HepG2 (cell line): ENCODE results near the gene CCNYL1. TPM values are rescaled to one million over a fixed set of nuclear protein-coding genes. Genes with fewer than 3 reads are reported as not detected.

Source experiments
- ARID2 ChIP-seq: sonication (generic); formaldehyde crosslinking; IDR thresholded peaks from 2 replicates; pipeline ENCODE4 v1.8.1; 2022; ENCODE audit warnings: mild to moderate bottlenecking, missing genetic modification reagents, borderline replicate concordance
- ARID3A ChIP-seq: IDR thresholded peaks from 2 replicates; pipeline ENCODE4 v1.6.1; 2012; ENCODE audit warnings: low read depth, low read length, improper control_type of control experiment
- ATF7 ChIP-seq, 2 experiments: fragments of 450-650 bp in 1 of 2; sonication (generic) in 1 of 2; formaldehyde crosslinking in 1 of 2; IDR thresholded peaks; 2 replicates each; pipeline versions ENCODE4 v1.4.0 to v1.6.1; 2016 to 2020; ENCODE audit warnings: antibody characterized with exemption in 1 of 2, mild to moderate bottlenecking in 1 of 2, missing genetic modification reagents in 1 of 2
- DPF2 ChIP-seq: sonication (generic); formaldehyde crosslinking; IDR thresholded peaks from 2 replicates; pipeline ENCODE4 v1.4.0; 2020; ENCODE audit warnings: mild to moderate bottlenecking, low read depth, missing genetic modification reagents, borderline replicate concordance
- LRRFIP1 ChIP-seq: sonication (generic); formaldehyde crosslinking; conservative IDR thresholded peaks from 2 replicates; pipeline ENCODE4 v1.4.0; 2020; ENCODE audit warnings: missing genetic modification reagents
- PPARG ChIP-seq: conservative IDR thresholded peaks from 2 replicates; pipeline ENCODE4 v1.6.1; 2016; ENCODE audit warnings: missing biosample characterization, missing genetic modification reagents
- TERF1 ChIP-seq: sonication (generic); formaldehyde crosslinking; IDR thresholded peaks from 2 replicates; pipeline ENCODE4 v1.8.0; 2022; ENCODE audit warnings: mild to moderate bottlenecking, missing genetic modification reagents, moderate library complexity
- ZBTB2 ChIP-seq: sonication (generic); formaldehyde crosslinking; IDR thresholded peaks from 2 replicates; pipeline ENCODE4 v1.8.0; 2022; ENCODE audit warnings: low read depth, missing genetic modification reagents
- ZBTB39 ChIP-seq: sonication (generic); formaldehyde crosslinking; IDR thresholded peaks from 2 replicates; pipeline ENCODE4 v1.5.0; 2020; ENCODE audit warnings: missing genetic modification reagents
- ZNF280B ChIP-seq: sonication (generic); formaldehyde crosslinking; IDR thresholded peaks from 2 replicates; pipeline ENCODE4 v1.5.0; 2020; ENCODE audit warnings: missing genetic modification reagents, mild to moderate bottlenecking, borderline replicate concordance
- ZNF383 ChIP-seq: sonication (generic); formaldehyde crosslinking; IDR thresholded peaks from 2 replicates; pipeline ENCODE4 v1.4.0; 2020; ENCODE audit warnings: missing genetic modification reagents, mild to moderate bottlenecking, borderline replicate concordance
- ZNF549 ChIP-seq: sonication (generic); formaldehyde crosslinking; IDR thresholded peaks from 2 replicates; pipeline ENCODE4 v1.5.0; 2020; ENCODE audit warnings: missing genetic modification reagents
- ZNF577 ChIP-seq: sonication (generic); formaldehyde crosslinking; IDR thresholded peaks from 2 replicates; pipeline ENCODE4 v1.4.0; 2020; ENCODE audit warnings: mild to moderate bottlenecking, low read depth, missing genetic modification reagents, borderline replicate concordance
- ZNF615 ChIP-seq: sonication (generic); formaldehyde crosslinking; IDR thresholded peaks from 2 replicates; pipeline ENCODE4 v1.5.0; 2020; ENCODE audit warnings: mild to moderate bottlenecking, missing genetic modification reagents, borderline replicate concordance
- ZNF816 ChIP-seq: sonication (generic); formaldehyde crosslinking; IDR thresholded peaks from 2 replicates; pipeline ENCODE4 v1.8.0; 2022; ENCODE audit warnings: missing genetic modification reagents, mild to moderate bottlenecking, borderline replicate concordance
- polyA plus RNA-seq, 8 experiments: library from polyadenylated mRNA; depleted of rRNA in 3 of 8; stranded (reverse) in 7 of 8; unstranded in 1 of 8; fragments of >200 nt; fragmentation: Illumina TruSeq in 4 of 8; extraction: Trizol in 4 of 8; gene quantifications; 2 replicates each; pipeline versions ENCODE4 v1.2.1 to v1.2.3, GENCODE V29; 2011 to 2016; ENCODE audit warnings: low read depth in 4 of 8, missing spikeins in 1 of 8, mixed read lengths in 1 of 8; ENCODE audit not compliant: insufficient read depth in 1 of 8
- total RNA-seq, 5 experiments: library from RNA; depleted of rRNA; stranded (reverse); fragments of >200 nt; fragmentation: Illumina TruSeq; extraction: Trizol; gene quantifications; 2 replicates each; pipeline ENCODE4 v1.2.3, GENCODE V29; 2016; ENCODE audit warnings: low read depth in 1 of 5

CCNYL1 gene
- total and polyA plus RNA-seq, 2 of the 13 experiments (the other 11 are each of a cell fraction or from before 2014, with no cell fraction given): 12.5 to 16.2 TPM

- TF ChIP-seq ZNF280B (CRISPR knock-in tag) (peak; percentile 10; the same call in 1 of the 2 replicates), ZBTB39 (CRISPR knock-in tag) (no peak), ZNF577 (CRISPR knock-in tag) (no peak), ZNF615 (CRISPR knock-in tag) (no peak; the same call in 1 of the 2 replicates), ARID2 (CRISPR knock-in tag) (0 out of 2 replicates have a peak, but pooled peaks have one; percentile 89), ZNF383 (CRISPR knock-in tag) (no peak), TERF1 (CRISPR knock-in tag) (no peak), ATF7 (IDR thresholded peaks at IDR 0.05) (no peak), ATF7 (CRISPR knock-in tag; IDR thresholded peaks at IDR 0.05) (no peak), PPARG (CRISPR knock-in tag) (peak; percentile 67; the same call in 1 of the 2 replicates), DPF2 (CRISPR knock-in tag) (no peak), ZNF816 (peak; percentile 78; the same call in 1 of the 2 replicates), ZBTB2 (peak; percentile 76; the same call in 1 of the 2 replicates), LRRFIP1 (CRISPR knock-in tag) (no peak; the same call in 1 of the 2 replicates), ZNF549 (CRISPR knock-in tag) (no peak), ARID3A (no peak; the same call in 1 of the 2 replicates)
Observed at GRCh38 chr2:207710814-207711740, at the start of gene CCNYL1 (continued).
